Endothelial cell of umbilical vein (primary cell): ENCODE data around the gene OLA1. TPM values are rescaled to one million over a fixed set of nuclear protein-coding genes. Genes with fewer than 3 reads are reported as not detected.

Experiments used
- BruUV-seq: library from RNA; stranded (reverse); fragments of 400-500 nt; replicated peaks from 2 replicates; lab custom pipeline; 2021; lab: Mats Ljungman, UMichigan
- CTCF ChIA-PET: fragments of 300-600, 350-600 bp; sonication (Branson Sonifier 250); formaldehyde crosslinking; loops from one replicate; lab custom pipeline; 2021; ENCODE audit warnings: antibody characterized with exemption, inconsistent platforms; lab: Charles Lee
- POLR2A ChIA-PET: fragments of 300-600, 350-600 bp; sonication (Branson Sonifier 250); formaldehyde crosslinking; loops from one replicate; lab custom pipeline; 2021; ENCODE audit warnings: antibody characterized with exemption, inconsistent platforms; lab: Charles Lee
- DNase-seq: peaks from one replicate; pipeline ENCODE4 v3.0.0-alpha.2; 2011; ENCODE audit warnings: low read depth, low spot score
- FAIRE-seq: peaks from 2 replicates; lab custom pipeline; 2011; peaks lifted over from hg19 to GRCh38; lab: Jason Lieb, UNC
- H2AFZ ChIP-seq: 2 replicates; pipeline ENCODE4 v1.6.0; 2012; ENCODE audit warnings: low read depth, low read length, control low read depth, inconsistent platforms
- H3K27ac ChIP-seq: 2 replicates; pipeline ENCODE4 v1.5.1; 2011; ENCODE audit warnings: low read depth, mild to moderate bottlenecking, control low read depth, low read length, moderate library complexity; ENCODE audit not compliant: insufficient read depth
- H3K27me3 ChIP-seq, 2 experiments: 2 replicates each; pipeline versions ENCODE4 v1.6.0 to v1.6.1; 2011; ENCODE audit warnings: low read length in 2 of 2, mixed read lengths in 1 of 2; ENCODE audit not compliant: control insufficient read depth in 2 of 2, insufficient read depth in 2 of 2
- H3K36me3 ChIP-seq, 2 experiments: 2 replicates in 1 of 2; 3 replicates in 1 of 2; pipeline ENCODE4 v1.5.1; 2011; ENCODE audit warnings: low read length in 2 of 2, mild to moderate bottlenecking in 1 of 2, moderate library complexity in 1 of 2; ENCODE audit not compliant: control insufficient read depth in 2 of 2, insufficient read depth in 2 of 2; ENCODE audit errors: extremely low read depth in 1 of 2
- H3K4me1 ChIP-seq: 3 replicates; pipeline ENCODE4 v1.5.1; 2011; ENCODE audit warnings: mild to moderate bottlenecking, low read length; ENCODE audit not compliant: control insufficient read depth, insufficient read depth; ENCODE audit errors: extremely low read depth
- H3K4me2 ChIP-seq: 2 replicates; pipeline ENCODE4 v1.6.1; 2011; ENCODE audit warnings: low read length, control low read depth, mixed read lengths; ENCODE audit not compliant: insufficient read depth
- H3K4me3 ChIP-seq, 3 experiments: fragments of 200-600 bp in 1 of 3; sonication (generic), shearing (Covaris generic) in 1 of 3; replicated peaks in 1 of 3; 2 replicates each; pipeline ENCODE4 v1.5.1; 2011 to 2016; ENCODE audit warnings: control low read depth in 3 of 3, low read length in 3 of 3, mild to moderate bottlenecking in 2 of 3, inconsistent platforms in 1 of 3, low read depth in 1 of 3, moderate library complexity in 1 of 3; ENCODE audit not compliant: insufficient read depth in 1 of 3
- H3K79me2 ChIP-seq: 2 replicates; pipeline ENCODE4 v1.6.0; 2012; ENCODE audit warnings: low read length, inconsistent platforms; ENCODE audit not compliant: control insufficient read depth, insufficient read depth
- H3K9ac ChIP-seq: replicated peaks from 2 replicates; pipeline ENCODE3; 2011; ENCODE audit warnings: low read length, control low read depth; ENCODE audit not compliant: insufficient read depth; ENCODE audit errors: extremely low read depth
- H3K9me1 ChIP-seq: replicated peaks from 3 replicates; pipeline ENCODE4 v1.6.0; 2011; ENCODE audit warnings: mild to moderate bottlenecking, low read length; ENCODE audit not compliant: control insufficient read depth, insufficient read depth; ENCODE audit errors: extremely low read depth
- H3K9me3 ChIP-seq: replicated peaks from 2 replicates; pipeline ENCODE4 v1.5.1; 2012; ENCODE audit warnings: low read length, inconsistent platforms; ENCODE audit not compliant: control insufficient read depth, insufficient read depth
- H4K20me1 ChIP-seq: replicated peaks from 2 replicates; pipeline ENCODE3; 2011; ENCODE audit warnings: mild to moderate bottlenecking, low read length; ENCODE audit not compliant: control insufficient read depth, insufficient read depth; ENCODE audit errors: extremely low read depth
- CTCF ChIP-seq, 2 donors: IDR thresholded peaks; 1 replicate in 1 of 2; 2 replicates in 1 of 2; pipeline ENCODE4 v1.5.1; 2011; ENCODE audit warnings: low read length in 2 of 2, mild to moderate bottlenecking in 2 of 2, moderate library complexity in 2 of 2, control low read depth in 1 of 2, inconsistent platforms in 1 of 2, low read depth in 1 of 2; ENCODE audit not compliant: insufficient read depth in 1 of 2; ENCODE audit errors: extremely low read depth in 1 of 2
- EZH2 ChIP-seq: IDR thresholded peaks from 2 replicates; pipeline ENCODE4 v1.6.1; 2012; ENCODE audit warnings: borderline replicate concordance, low read depth, mild to moderate bottlenecking, moderate library complexity, low read length, inconsistent platforms; ENCODE audit not compliant: severe bottlenecking
- FOS ChIP-seq: IDR thresholded peaks from 2 replicates; pipeline ENCODE4 v1.6.1; 2011; ENCODE audit warnings: mild to moderate bottlenecking, low read length, moderate library complexity, borderline replicate concordance; ENCODE audit not compliant: insufficient read depth
- GATA2 ChIP-seq: IDR thresholded peaks from 2 replicates; pipeline ENCODE4 v1.7.0; 2011; ENCODE audit warnings: low read depth, mild to moderate bottlenecking, moderate library complexity, mixed read lengths, low read length; ENCODE audit not compliant: insufficient read length, insufficient read depth
- JUN ChIP-seq: IDR thresholded peaks from 2 replicates; pipeline ENCODE4 v1.6.1; 2011; ENCODE audit warnings: borderline replicate concordance, low read depth; ENCODE audit not compliant: insufficient read length, insufficient read depth
- MYC ChIP-seq: IDR thresholded peaks from one replicate; pipeline ENCODE4 v1.6.1; 2011; ENCODE audit warnings: mild to moderate bottlenecking, low read depth, low read length
- POLR2A ChIP-seq: IDR thresholded peaks from 2 replicates; pipeline ENCODE4 v1.6.1; 2012; ENCODE audit warnings: low read depth, mild to moderate bottlenecking, control low read depth, low read length
- POLR2AphosphoS5 ChIP-seq: IDR thresholded peaks from 2 replicates; pipeline ENCODE4 v1.6.1; 2012; ENCODE audit warnings: low read depth, mild to moderate bottlenecking, control low read depth, low read length, moderate library complexity; ENCODE audit not compliant: insufficient read depth
- dilution Hi-C: fragments of 300-500 bp; cut with MboI; formaldehyde crosslinking; loops from one replicate; pipeline ENCODE4 v1.15.0; 2019; ENCODE audit warnings: low sequenced_read_pairs; ENCODE audit not compliant: extremely low pct_ligation_motif_present
- intact Hi-C: fragments of 100-400 bp; cut with micrococcal nuclease; formaldehyde crosslinking; loops from one replicate; pipeline ENCODE4 v1.10.0; 2022
- polyA plus RNA-seq, 4 experiments: library from polyadenylated mRNA; depleted of rRNA in 3 of 4; stranded (reverse) in 3 of 4; unstranded in 1 of 4; fragments of >200 nt; gene quantifications; 2 replicates each; pipeline versions ENCODE4 v1.2.1 to v1.2.3, GENCODE V29; 2011 to 2012; ENCODE audit warnings: missing spikeins in 1 of 4
- total RNA-seq: library from RNA; stranded (reverse); gene quantifications from 2 replicates; pipeline ENCODE4 v1.2.3, GENCODE V29; 2021
- TF ChIP-seq, protein P1 (sequence below): IDR thresholded peaks from 2 replicates; pipeline ENCODE4 v1.6.1; 2011; ENCODE audit not compliant: insufficient read depth, insufficient read length

OLA1 gene
- total and polyA plus RNA-seq, 2 donors (not counting 3 experiments of a cell fraction or from before 2014, with no cell fraction given), result 30.6 to 93.9 TPM

DNA sequence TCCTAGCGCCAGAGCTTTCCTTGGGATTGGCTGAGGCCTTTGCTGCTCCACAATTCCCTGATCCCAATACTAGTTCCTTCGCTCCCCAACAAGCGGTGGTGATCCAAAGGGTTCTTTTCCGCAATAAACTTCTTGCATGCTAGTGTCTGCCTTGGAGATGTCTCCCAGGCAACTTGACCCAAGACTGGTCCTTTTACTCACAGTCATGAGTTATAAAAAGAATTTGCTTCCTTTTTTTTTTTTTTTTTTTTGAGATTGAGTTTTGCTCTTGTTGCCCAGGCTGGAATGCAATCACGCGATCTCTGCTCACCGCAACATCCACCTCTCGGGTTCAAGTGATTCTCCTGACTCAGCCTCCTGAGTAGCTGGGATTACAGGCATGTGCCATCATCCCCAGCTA, 193.4 kb downstream of the OLA1 start:
- TF ChIP-seq GATA2 (no peak), FOS (no peak), JUN (no peak), POLR2AphosphoS5 (no peak), MYC (no peak), POLR2A (no peak), CTCF (IDR thresholded peaks at IDR 0.05; ENCODE audit: extremely low read depth in 1 of 2, insufficient read depth in 1 of 2, low read depth in 1 of 2, low read length in 2 of 2) (no peak), EZH2 (no peak)
- TF ChIP-seq, protein P1, sequence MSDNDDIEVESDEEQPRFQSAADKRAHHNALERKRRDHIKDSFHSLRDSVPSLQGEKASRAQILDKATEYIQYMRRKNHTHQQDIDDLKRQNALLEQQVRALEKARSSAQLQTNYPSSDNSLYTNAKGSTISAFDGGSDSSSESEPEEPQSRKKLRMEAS, result no peak
- H3K4me1 ChIP-seq, result peaks cover 15% of the 10 kb centered on the region
- H3K27ac ChIP-seq, result no peak overlapping the region
- no peaks in the 10 kb centered on the region for H4K20me1 ChIP-seq
- intact Hi-C loops, result loop anchor here (5.0 kb wide), 1 partner anchor 478 kb away; no protein-coding TSS in a partner anchor
- CTCF ChIA-PET, result interaction anchor here (0.7 to 1.5 kb wide), 3 partner anchors 16 to 424 kb away, joined by 3 read pairs; no protein-coding TSS in a partner anchor
- H3K36me3 ChIP-seq, result no peaks in the 10 kb centered on the region
- H3K9ac ChIP-seq, result no peak overlapping the region
- H3K79me2 ChIP-seq, result no peaks in the 10 kb centered on the region
- dilution Hi-C loops, result no loop called here
- no peak overlapping the region for H3K4me2 ChIP-seq
- POLR2A ChIA-PET, result interaction anchor here (0.7 kb wide), 1 partner anchor 328 kb away, joined by 7 read pairs; no protein-coding TSS in a partner anchor
- no peaks in the 10 kb centered on the region for H3K9me3 ChIP-seq
- DNase-seq, result no peak
- no peak for FAIRE-seq
- no peaks in the 10 kb centered on the region for H3K9me1 ChIP-seq
- no TSS peak for BruUV-seq
- H3K4me3 ChIP-seq, result no peak overlapping the region
- H3K27me3 ChIP-seq, result peaks cover 0 to 12% of the 10 kb centered on the region in 2 experiments
- H2AFZ ChIP-seq, result no peak overlapping the region
